Measurements from ENCODE around the gene NKX2-2. TPM values are rescaled to one million over a fixed set of nuclear protein-coding genes. Genes with fewer than 3 reads are reported as not detected.
"Not testable (repeated sequence)": the region's sequence is repeated elsewhere in the genome, so short reads cannot be mapped to it uniquely, and the experiment has no call there.

Gene NKX2-2
- total RNA-seq, 1 experiment from 2014 or later, result not detected

DNA sequence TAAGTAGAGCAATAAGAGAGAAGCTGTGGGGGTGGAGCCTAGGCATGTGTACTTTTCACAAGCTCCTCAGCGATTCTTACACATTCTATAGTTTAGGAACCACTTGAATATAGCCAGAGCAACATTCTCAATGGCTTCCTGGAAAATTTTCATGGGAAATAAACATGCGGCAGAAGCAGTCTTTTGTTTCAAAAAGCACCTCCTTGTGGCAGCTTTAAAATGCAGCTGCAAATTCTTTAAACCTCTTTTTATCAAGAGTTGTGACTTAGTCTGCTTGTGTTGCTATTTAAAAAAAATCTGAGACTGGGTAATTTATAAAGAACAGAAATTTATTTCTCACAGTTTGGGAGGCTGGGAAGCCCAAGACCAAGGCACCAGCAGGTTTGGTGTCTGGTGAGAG is 23.8 kb downstream of the NKX2-2 start (continued):
- no peak for TF ChIP-seq ATF2 (CRISPR knock-in tag; IDR thresholded peaks at IDR 0.05; ENCODE audit: borderline replicate concordance, low read depth)
- no peak for TF ChIP-seq ZNF425 (CRISPR knock-in tag; conservative IDR thresholded peaks at IDR 0.05)
- no peak for TF ChIP-seq ZNF263 (CRISPR knock-in tag; IDR thresholded peaks at IDR 0.05; ENCODE audit: low read depth)
- no peak for TF ChIP-seq KAT7 (CRISPR knock-in tag; IDR thresholded peaks at IDR 0.05; ENCODE audit: borderline replicate concordance)
- no peak for TF ChIP-seq GABPB1 (CRISPR knock-in tag; IDR thresholded peaks at IDR 0.05)
- TF ChIP-seq, protein P1, sequence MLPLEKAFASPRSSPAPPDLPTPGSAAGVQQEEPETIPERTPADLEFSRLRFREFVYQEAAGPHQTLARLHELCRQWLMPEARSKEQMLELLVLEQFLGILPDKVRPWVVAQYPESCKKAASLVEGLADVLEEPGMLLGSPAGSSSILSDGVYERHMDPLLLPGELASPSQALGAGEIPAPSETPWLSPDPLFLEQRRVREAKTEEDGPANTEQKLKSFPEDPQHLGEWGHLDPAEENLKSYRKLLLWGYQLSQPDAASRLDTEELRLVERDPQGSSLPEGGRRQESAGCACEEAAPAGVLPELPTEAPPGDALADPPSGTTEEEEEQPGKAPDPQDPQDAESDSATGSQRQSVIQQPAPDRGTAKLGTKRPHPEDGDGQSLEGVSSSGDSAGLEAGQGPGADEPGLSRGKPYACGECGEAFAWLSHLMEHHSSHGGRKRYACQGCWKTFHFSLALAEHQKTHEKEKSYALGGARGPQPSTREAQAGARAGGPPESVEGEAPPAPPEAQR (CRISPR knock-in tag; IDR thresholded peaks at IDR 0.05), result no peak
- TF ChIP-seq ZNF416 (CRISPR knock-in tag; IDR thresholded peaks at IDR 0.05), result no peak
- TF ChIP-seq CTCF (IDR thresholded peaks at IDR 0.05), result no peak

DNA sequence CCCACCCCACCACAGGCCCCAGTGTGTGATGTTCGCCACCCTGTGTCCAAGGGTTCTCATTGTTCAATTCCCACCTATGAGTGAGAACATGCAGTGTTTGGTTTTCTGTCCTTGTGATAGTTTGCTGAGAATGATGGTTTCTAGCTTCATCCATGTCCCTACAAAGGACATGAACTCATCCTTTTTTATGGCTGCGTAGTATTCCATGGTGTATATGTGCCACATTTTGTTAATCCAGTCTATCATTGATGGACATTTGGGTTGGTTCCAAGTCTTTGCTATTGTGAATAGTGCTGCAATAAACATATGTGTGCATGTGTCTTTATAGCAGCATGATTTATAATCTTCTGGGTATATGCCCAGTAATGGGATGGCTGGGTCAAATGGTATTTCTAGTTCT is 33.7 kb downstream of the NKX2-2 start:
- peaks cover 14% of the 10 kb centered on the region for H3K9me3 Mint-ChIP-seq
- H3K4me3 Mint-ChIP-seq; H3K4me1 Mint-ChIP-seq; H3K36me3 Mint-ChIP-seq; H3K27me3 Mint-ChIP-seq (ENCODE audit: low read depth); DNase-seq (ENCODE audit: low spot score); CTCF ChIA-PET; H3K27ac Mint-ChIP-seq; POLR2A ChIA-PET; ATAC-seq: not testable (repeated sequence)

DNA sequence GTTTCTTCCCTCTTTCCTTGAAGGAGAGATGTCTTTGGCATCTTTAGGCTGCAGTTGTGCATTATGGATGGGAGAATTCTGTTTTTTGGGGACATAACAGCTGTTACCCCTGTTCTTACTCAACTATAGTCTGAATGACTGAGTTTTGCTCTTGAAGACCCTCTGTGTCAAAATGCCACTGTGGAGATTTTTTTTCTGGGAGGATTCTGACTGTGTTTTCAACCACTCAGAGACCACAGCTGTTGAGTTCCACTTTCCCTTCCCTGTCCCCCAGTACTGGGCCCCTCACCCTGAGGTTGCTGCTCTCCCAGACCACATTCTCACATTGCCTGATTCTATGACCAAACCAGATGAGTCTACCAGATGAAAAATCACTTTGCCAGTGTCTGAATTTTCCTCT is 48.1 kb downstream of the NKX2-2 start:
- ChIA-PET CTCF (no interaction called here), POLR2A (no interaction called here)
- DNase-seq (ENCODE audit: low spot score) (no peak), ATAC-seq (no peak)
- Mint-ChIP-seq H3K4me1 (no peaks in the 10 kb centered on the region), H3K4me3 (no peak overlapping the region), H3K9me3 (peaks cover 4% of the 10 kb centered on the region; the same call in 1 of the 2 replicates), H3K27ac (no peak overlapping the region), H3K36me3 (no peaks in the 10 kb centered on the region), H3K27me3 (ENCODE audit: low read depth) (peaks cover 5% of the 10 kb centered on the region; the same call in 1 of the 2 replicates)
- TF ChIP-seq, protein P2, sequence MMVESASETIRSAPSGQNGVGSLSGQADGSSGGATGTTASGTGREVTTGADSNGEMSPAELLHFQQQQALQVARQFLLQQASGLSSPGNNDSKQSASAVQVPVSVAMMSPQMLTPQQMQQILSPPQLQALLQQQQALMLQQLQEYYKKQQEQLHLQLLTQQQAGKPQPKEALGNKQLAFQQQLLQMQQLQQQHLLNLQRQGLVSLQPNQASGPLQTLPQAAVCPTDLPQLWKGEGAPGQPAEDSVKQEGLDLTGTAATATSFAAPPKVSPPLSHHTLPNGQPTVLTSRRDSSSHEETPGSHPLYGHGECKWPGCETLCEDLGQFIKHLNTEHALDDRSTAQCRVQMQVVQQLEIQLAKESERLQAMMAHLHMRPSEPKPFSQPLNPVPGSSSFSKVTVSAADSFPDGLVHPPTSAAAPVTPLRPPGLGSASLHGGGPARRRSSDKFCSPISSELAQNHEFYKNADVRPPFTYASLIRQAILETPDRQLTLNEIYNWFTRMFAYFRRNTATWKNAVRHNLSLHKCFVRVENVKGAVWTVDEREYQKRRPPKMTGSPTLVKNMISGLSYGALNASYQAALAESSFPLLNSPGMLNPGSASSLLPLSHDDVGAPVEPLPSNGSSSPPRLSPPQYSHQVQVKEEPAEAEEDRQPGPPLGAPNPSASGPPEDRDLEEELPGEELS (CRISPR knock-in tag; IDR thresholded peaks at IDR 0.05), result no peak
- no peak for TF ChIP-seq SMAD3 (CRISPR knock-in tag; IDR thresholded peaks at IDR 0.05; ENCODE audit: borderline replicate concordance)
- TF ChIP-seq ESRRA (CRISPR knock-in tag; IDR thresholded peaks at IDR 0.05; ENCODE audit: borderline replicate concordance), result no peak
- TF ChIP-seq, protein P3, sequence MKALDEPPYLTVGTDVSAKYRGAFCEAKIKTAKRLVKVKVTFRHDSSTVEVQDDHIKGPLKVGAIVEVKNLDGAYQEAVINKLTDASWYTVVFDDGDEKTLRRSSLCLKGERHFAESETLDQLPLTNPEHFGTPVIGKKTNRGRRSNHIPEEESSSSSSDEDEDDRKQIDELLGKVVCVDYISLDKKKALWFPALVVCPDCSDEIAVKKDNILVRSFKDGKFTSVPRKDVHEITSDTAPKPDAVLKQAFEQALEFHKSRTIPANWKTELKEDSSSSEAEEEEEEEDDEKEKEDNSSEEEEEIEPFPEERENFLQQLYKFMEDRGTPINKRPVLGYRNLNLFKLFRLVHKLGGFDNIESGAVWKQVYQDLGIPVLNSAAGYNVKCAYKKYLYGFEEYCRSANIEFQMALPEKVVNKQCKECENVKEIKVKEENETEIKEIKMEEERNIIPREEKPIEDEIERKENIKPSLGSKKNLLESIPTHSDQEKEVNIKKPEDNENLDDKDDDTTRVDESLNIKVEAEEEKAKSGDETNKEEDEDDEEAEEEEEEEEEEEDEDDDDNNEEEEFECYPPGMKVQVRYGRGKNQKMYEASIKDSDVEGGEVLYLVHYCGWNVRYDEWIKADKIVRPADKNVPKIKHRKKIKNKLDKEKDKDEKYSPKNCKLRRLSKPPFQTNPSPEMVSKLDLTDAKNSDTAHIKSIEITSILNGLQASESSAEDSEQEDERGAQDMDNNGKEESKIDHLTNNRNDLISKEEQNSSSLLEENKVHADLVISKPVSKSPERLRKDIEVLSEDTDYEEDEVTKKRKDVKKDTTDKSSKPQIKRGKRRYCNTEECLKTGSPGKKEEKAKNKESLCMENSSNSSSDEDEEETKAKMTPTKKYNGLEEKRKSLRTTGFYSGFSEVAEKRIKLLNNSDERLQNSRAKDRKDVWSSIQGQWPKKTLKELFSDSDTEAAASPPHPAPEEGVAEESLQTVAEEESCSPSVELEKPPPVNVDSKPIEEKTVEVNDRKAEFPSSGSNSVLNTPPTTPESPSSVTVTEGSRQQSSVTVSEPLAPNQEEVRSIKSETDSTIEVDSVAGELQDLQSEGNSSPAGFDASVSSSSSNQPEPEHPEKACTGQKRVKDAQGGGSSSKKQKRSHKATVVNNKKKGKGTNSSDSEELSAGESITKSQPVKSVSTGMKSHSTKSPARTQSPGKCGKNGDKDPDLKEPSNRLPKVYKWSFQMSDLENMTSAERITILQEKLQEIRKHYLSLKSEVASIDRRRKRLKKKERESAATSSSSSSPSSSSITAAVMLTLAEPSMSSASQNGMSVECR (CRISPR knock-in tag; IDR thresholded peaks at IDR 0.05; ENCODE audit: borderline replicate concordance), result no peak
- no peak for TF ChIP-seq USF2 (CRISPR knock-in tag; IDR thresholded peaks at IDR 0.05)
- TF ChIP-seq FOXP1 (CRISPR knock-in tag; IDR thresholded peaks at IDR 0.05; ENCODE audit: borderline replicate concordance), result no peak
- TF ChIP-seq, protein P4, sequence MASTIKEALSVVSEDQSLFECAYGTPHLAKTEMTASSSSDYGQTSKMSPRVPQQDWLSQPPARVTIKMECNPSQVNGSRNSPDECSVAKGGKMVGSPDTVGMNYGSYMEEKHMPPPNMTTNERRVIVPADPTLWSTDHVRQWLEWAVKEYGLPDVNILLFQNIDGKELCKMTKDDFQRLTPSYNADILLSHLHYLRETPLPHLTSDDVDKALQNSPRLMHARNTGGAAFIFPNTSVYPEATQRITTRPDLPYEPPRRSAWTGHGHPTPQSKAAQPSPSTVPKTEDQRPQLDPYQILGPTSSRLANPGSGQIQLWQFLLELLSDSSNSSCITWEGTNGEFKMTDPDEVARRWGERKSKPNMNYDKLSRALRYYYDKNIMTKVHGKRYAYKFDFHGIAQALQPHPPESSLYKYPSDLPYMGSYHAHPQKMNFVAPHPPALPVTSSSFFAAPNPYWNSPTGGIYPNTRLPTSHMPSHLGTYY (CRISPR knock-in tag; IDR thresholded peaks at IDR 0.05), result no peak
- no peak for TF ChIP-seq SOX15 (CRISPR knock-in tag; IDR thresholded peaks at IDR 0.05)

All from WTC11 (cell line).